Spleen (tissue), 11 donors: ENCODE measurements around the gene PHACTR1. TPM values are rescaled to one million over a fixed set of nuclear protein-coding genes. Genes with fewer than 3 reads are reported as not detected.

Source experiments
- DNase-seq: peaks from one replicate; pipeline ENCODE4 v3.0.0-alpha.2; 2020
- H3K27ac ChIP-seq, 8 donors: fragments of 200-600 bp; sonication (generic) in 7 of 8; 1 replicate in 4 of 8; 2 replicates in 4 of 8; pipeline versions ENCODE4 v1.5.0 to v1.8.0; 2016 to 2021; ENCODE audit warnings: inconsistent platforms in 4 of 8, mild to moderate bottlenecking in 4 of 8, moderate library complexity in 1 of 8
- H3K27me3 ChIP-seq, 7 donors: fragments of 200-600 bp; sonication (generic) in 6 of 7; replicated peaks in 1 of 7; 1 replicate in 4 of 7; 2 replicates in 3 of 7; pipeline versions ENCODE4 v1.5.0 to v1.8.0; 2016 to 2021; ENCODE audit warnings: inconsistent platforms in 3 of 7, mild to moderate bottlenecking in 1 of 7
- H3K36me3 ChIP-seq, 6 donors: fragments of 200-600 bp; sonication (generic) in 5 of 6; 1 replicate in 4 of 6; 2 replicates in 2 of 6; pipeline versions ENCODE4 v1.5.0 to v1.8.0; 2016 to 2021; ENCODE audit warnings: inconsistent platforms in 2 of 6
- H3K4me1 ChIP-seq, 6 donors: fragments of 200-600 bp; sonication (generic) in 5 of 6; 1 replicate in 3 of 6; 2 replicates in 3 of 6; pipeline versions ENCODE4 v1.5.0 to v1.8.0; 2016 to 2021; ENCODE audit warnings: inconsistent platforms in 3 of 6
- H3K4me3 ChIP-seq, 8 donors: fragments of 200-600 bp; sonication (generic) in 7 of 8; 1 replicate in 4 of 8; 2 replicates in 4 of 8; pipeline versions ENCODE4 v1.5.0 to v1.8.0; 2016 to 2021; ENCODE audit warnings: inconsistent platforms in 4 of 8, mild to moderate bottlenecking in 4 of 8, moderate library complexity in 2 of 8
- H3K9me3 ChIP-seq, 8 donors: fragments of 200-600 bp; sonication (generic) in 7 of 8; 1 replicate in 4 of 8; 2 replicates in 4 of 8; pipeline versions ENCODE4 v1.5.0 to v1.8.0; 2016 to 2021; ENCODE audit warnings: inconsistent platforms in 4 of 8
- CTCF ChIP-seq, 11 experiments: fragments of 200-600 bp in 7 of 11; fragments of 450-650 bp in 4 of 11; sonication (generic) in 4 of 11; IDR thresholded peaks in 8 of 11; conservative IDR thresholded peaks in 3 of 11; 1 replicate in 7 of 11; 2 replicates in 4 of 11; pipeline versions ENCODE4 v1.4.0 to v1.8.0; 2016 to 2021; ENCODE audit warnings: antibody characterized with exemption in 11 of 11, inconsistent platforms in 4 of 11, mild to moderate bottlenecking in 1 of 11
- POLR2A ChIP-seq, 3 donors: fragments of 450-650 bp; IDR thresholded peaks; one replicate each; pipeline ENCODE4 v1.5.1; 2017; ENCODE audit warnings: antibody characterized with exemption in 3 of 3, mild to moderate bottlenecking in 1 of 3
- POLR2AphosphoS5 ChIP-seq, 3 donors: sonication (generic); formaldehyde crosslinking; IDR thresholded peaks; one replicate each; pipeline ENCODE4 v1.5.1; 2017; ENCODE audit warnings: antibody characterized with exemption in 3 of 3
- WGBS, 5 donors: extraction: QIAGEN DNeasy Blood & Tissue Kit in 3 of 5; methylation state at CpG; one replicate each; pipeline versions ENCODE4 v1.1.5 to v1.1.7; 2013 to 2018; 5-methylcytosine and 5-hydroxymethylcytosine counted together
- intact Hi-C: fragments of 100-400 bp; cut with DNase I; formaldehyde crosslinking; loops from one replicate; pipeline ENCODE4 v1.15.0; 2023; ENCODE audit warnings: low total_unique reads
- polyA plus RNA-seq, 3 donors: library from polyadenylated mRNA; stranded (reverse); fragments of 200-250 nt; gene quantifications; one replicate each; pipeline ENCODE4 v1.2.1, GENCODE V29; 2013
- total RNA-seq, 7 donors: library from RNA; depleted of rRNA in 3 of 7; stranded (reverse); fragments of >200 nt in 3 of 7; fragmentation: NEBNext Ultra II Directional in 4 of 7; extraction: Animal tissue kit (Norgen Biotek cat#: 25700) in 4 of 7; gene quantifications; one replicate each; pipeline versions ENCODE4 v1.1.0 to v1.2.1, GENCODE V29; 2016 to 2021
- donor health status: healthy with polysubstance abuse.
- donor health status: DM: no; HTN: no; CAD: no; lungs with moderate emphysema.
- donor health status: DM: no; HTN: no; CAD: no.
- donor health status: Bipolar disorder and iron deficiency.
- donor health status: healthy.
- donor health status: DM: no; HTN: no; CAD: no.
- donor health status: DM: yes; HTN: yes; CAD: no.

PHACTR1 gene
- total and polyA plus RNA-seq, 10 donors: 8.5 to 45.3 (median 30.8) TPM

- Histone ChIP-seq H3K27me3 (peaks cover 0 to 1% (median 0%) of the 10 kb centered on the region in 7 donors), H3K4me3 (no peak overlapping the region), H3K4me1 (no peaks in the 10 kb centered on the region), H3K36me3 (no peaks in the 10 kb centered on the region), H3K9me3 (no peaks in the 10 kb centered on the region), H3K27ac (no peak overlapping the region)
- intact Hi-C loops: no loop called here
- WGBS, 5 donors: 70 to 82% (median 79%) methylated on average over 6 of the region's 6 CpGs
- TF ChIP-seq CTCF (IDR thresholded peaks at IDR 0.05 in 8 of 11, conservative IDR thresholded peaks at IDR 0.05 in 3 of 11): no peak
- no peak for DNase-seq
These were observed 74.8 kb downstream of the PHACTR1 start for GRCh38 chr6:12791371-12791770.

- intact Hi-C loops: no loop called here
- TF ChIP-seq POLR2AphosphoS5 (IDR thresholded peaks at IDR 0.05): no peak
- no peak for TF ChIP-seq CTCF (IDR thresholded peaks at IDR 0.05 in 8 of 11, conservative IDR thresholded peaks at IDR 0.05 in 3 of 11)
- Histone ChIP-seq H3K27me3 (peaks cover 0 to 11% (median 0%) of the 10 kb centered on the region in 7 donors), H3K36me3 (no peaks in the 10 kb centered on the region), H3K4me1 (no peaks in the 10 kb centered on the region), H3K9me3 (no peaks in the 10 kb centered on the region), H3K4me3 (no peak overlapping the region), H3K27ac (no peak overlapping the region)
- DNase-seq: no peak
- WGBS, 5 donors: 67 to 88% (median 73%) methylated on average over 4 of the region's 4 CpGs
These were observed 81.8 kb downstream of the PHACTR1 start for GRCh38 chr6:12798326-12798725.

GRCh38 chr6:12800120-12800519 is 83.6 kb downstream of the PHACTR1 start:
- DNase-seq: no peak
- TF ChIP-seq POLR2AphosphoS5 (IDR thresholded peaks at IDR 0.05) (no peak), CTCF (IDR thresholded peaks at IDR 0.05 in 8 of 11, conservative IDR thresholded peaks at IDR 0.05 in 3 of 11) (no peak), POLR2A (IDR thresholded peaks at IDR 0.05) (no peak)
- no peaks in the 10 kb centered on the region for H3K36me3 ChIP-seq
- no peaks in the 10 kb centered on the region for H3K9me3 ChIP-seq
- H3K27me3 ChIP-seq: peaks cover 0 to 14% (median 0%) of the 10 kb centered on the region in 7 donors
- no peaks in the 10 kb centered on the region for H3K4me1 ChIP-seq
- 48 to 71% (median 59%) methylated on average over 1 of the region's 1 CpG for WGBS, 5 donors
- intact Hi-C loops: no loop called here
- H3K27ac ChIP-seq: no peak overlapping the region
- no peak overlapping the region for H3K4me3 ChIP-seq

GRCh38 chr6:12801141-12801540 is 84.6 kb downstream of the PHACTR1 start:
- Histone ChIP-seq H3K9me3 (no peaks in the 10 kb centered on the region), H3K4me1 (no peaks in the 10 kb centered on the region), H3K36me3 (no peaks in the 10 kb centered on the region), H3K27ac (no peak overlapping the region), H3K4me3 (no peak overlapping the region), H3K27me3 (peaks cover 0 to 19% (median 0%) of the 10 kb centered on the region in 7 donors)
- no peak for DNase-seq
- intact Hi-C loops: no loop called here
- WGBS, 5 donors: 71 to 83% (median 73%) methylated on average over 3 of the region's 3 CpGs
- no peak for TF ChIP-seq CTCF (IDR thresholded peaks at IDR 0.05 in 8 of 11, conservative IDR thresholded peaks at IDR 0.05 in 3 of 11)
- no peak for TF ChIP-seq POLR2AphosphoS5 (IDR thresholded peaks at IDR 0.05)
- TF ChIP-seq POLR2A (IDR thresholded peaks at IDR 0.05): no peak
